GM23338 (cell line): Measurements from ENCODE around the gene PPM1F.

Experiments used
- CREB1 ChIP-seq: fragments of 250-450 bp; sonication (Bioruptor Pico); IDR thresholded peaks from 2 replicates; pipeline ENCODE4 v1.5.0; 2020; ENCODE audit warnings: low read depth, mild to moderate bottlenecking, moderate library complexity
- EZH2 ChIP-seq: fragments of 200-600 bp; sonication (generic); IDR thresholded peaks from one replicate; pipeline ENCODE4 v1.8.0; 2017; ENCODE audit warnings: antibody characterized with exemption, mild to moderate bottlenecking, low read depth; ENCODE audit not compliant: unreplicated experiment
- EZH2phosphoT487 ChIP-seq: fragments of 200-600 bp; sonication (generic); IDR thresholded peaks from one replicate; pipeline ENCODE4 v1.8.1; 2018; ENCODE audit warnings: antibody characterized with exemption; ENCODE audit not compliant: unreplicated experiment
- JUNB ChIP-seq: IDR thresholded peaks from one replicate; pipeline ENCODE4 v1.6.1; 2016; ENCODE audit warnings: antibody characterized with exemption; ENCODE audit not compliant: unreplicated experiment
- NANOG ChIP-seq: IDR thresholded peaks from 2 replicates; pipeline ENCODE4 v1.6.1; 2016; ENCODE audit warnings: antibody characterized with exemption, borderline replicate concordance
- POLR2AphosphoS5 ChIP-seq: IDR thresholded peaks from 2 replicates; pipeline ENCODE4 v1.6.1; 2016; ENCODE audit warnings: antibody characterized with exemption, low read depth
- ZNF114 ChIP-seq: fragments of 250-450 bp; sonication (Bioruptor Pico); IDR thresholded peaks from 2 replicates; pipeline ENCODE4 v1.5.0; 2020; ENCODE audit warnings: mild to moderate bottlenecking, moderate library complexity
- ZNF331 ChIP-seq: fragments of 250-450 bp; sonication (Bioruptor Pico); IDR thresholded peaks from 2 replicates; pipeline ENCODE4 v1.5.0; 2020; ENCODE audit warnings: low read depth, mild to moderate bottlenecking, moderate library complexity
- TF ChIP-seq, protein P1 (sequence below), 2 experiments: fragments of 200-600 bp in 1 of 2; sonication (generic) in 1 of 2; conservative IDR thresholded peaks; 2 replicates each; pipeline versions ENCODE4 v1.5.1 to v1.6.1; 2016 to 2017; ENCODE audit warnings: antibody characterized with exemption in 2 of 2, low read depth in 2 of 2, mild to moderate bottlenecking in 2 of 2, moderate library complexity in 1 of 2
- TF ChIP-seq, protein P2 (sequence below): IDR thresholded peaks from one replicate; pipeline ENCODE4 v1.6.1; 2018; ENCODE audit warnings: antibody characterized with exemption; ENCODE audit not compliant: unreplicated experiment
- TF ChIP-seq, protein P3 (sequence below): IDR thresholded peaks from 2 replicates; pipeline ENCODE4 v1.6.1; 2016; ENCODE audit warnings: antibody characterized with exemption

DNA sequence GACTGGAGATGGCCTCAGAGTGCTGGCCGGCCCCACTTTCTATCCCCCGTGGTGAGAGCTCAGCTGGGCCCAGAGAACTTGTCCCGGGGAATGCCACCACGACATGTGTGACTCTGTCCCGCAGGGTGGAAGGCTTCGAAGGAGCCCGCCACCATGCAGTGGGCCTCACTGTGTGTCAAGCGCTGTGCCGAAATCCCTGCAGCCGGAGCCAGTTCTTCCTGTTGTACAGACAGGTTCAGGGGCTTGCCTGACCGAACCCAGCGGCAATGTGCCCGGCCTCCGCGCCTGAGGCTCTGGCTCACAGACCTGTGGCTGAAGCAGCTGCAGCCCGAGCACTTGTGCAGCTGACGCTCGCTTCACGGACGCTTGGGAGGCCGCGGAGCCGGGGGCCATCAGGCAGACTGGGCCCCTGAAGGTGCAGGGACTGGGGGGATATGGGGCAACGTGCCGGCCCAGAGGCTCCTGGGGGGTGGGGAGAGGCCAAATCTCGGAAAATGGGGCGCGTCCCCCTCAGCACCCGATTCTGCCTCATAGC is 650 bp downstream of the PPM1F start:
- TF ChIP-seq POLR2AphosphoS5 (no peak), JUNB (no peak), EZH2phosphoT487 (no peak), EZH2 (no peak), ZNF114 (CRISPR knock-in tag) (no peak), NANOG (no peak), CREB1 (CRISPR knock-in tag) (no peak), ZNF331 (CRISPR knock-in tag) (no peak)
- TF ChIP-seq, protein P1, sequence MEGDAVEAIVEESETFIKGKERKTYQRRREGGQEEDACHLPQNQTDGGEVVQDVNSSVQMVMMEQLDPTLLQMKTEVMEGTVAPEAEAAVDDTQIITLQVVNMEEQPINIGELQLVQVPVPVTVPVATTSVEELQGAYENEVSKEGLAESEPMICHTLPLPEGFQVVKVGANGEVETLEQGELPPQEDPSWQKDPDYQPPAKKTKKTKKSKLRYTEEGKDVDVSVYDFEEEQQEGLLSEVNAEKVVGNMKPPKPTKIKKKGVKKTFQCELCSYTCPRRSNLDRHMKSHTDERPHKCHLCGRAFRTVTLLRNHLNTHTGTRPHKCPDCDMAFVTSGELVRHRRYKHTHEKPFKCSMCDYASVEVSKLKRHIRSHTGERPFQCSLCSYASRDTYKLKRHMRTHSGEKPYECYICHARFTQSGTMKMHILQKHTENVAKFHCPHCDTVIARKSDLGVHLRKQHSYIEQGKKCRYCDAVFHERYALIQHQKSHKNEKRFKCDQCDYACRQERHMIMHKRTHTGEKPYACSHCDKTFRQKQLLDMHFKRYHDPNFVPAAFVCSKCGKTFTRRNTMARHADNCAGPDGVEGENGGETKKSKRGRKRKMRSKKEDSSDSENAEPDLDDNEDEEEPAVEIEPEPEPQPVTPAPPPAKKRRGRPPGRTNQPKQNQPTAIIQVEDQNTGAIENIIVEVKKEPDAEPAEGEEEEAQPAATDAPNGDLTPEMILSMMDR (conservative IDR thresholded peaks at IDR 0.05; ENCODE audit: low read depth in 2 of 2), result no peak
- TF ChIP-seq, protein P2, sequence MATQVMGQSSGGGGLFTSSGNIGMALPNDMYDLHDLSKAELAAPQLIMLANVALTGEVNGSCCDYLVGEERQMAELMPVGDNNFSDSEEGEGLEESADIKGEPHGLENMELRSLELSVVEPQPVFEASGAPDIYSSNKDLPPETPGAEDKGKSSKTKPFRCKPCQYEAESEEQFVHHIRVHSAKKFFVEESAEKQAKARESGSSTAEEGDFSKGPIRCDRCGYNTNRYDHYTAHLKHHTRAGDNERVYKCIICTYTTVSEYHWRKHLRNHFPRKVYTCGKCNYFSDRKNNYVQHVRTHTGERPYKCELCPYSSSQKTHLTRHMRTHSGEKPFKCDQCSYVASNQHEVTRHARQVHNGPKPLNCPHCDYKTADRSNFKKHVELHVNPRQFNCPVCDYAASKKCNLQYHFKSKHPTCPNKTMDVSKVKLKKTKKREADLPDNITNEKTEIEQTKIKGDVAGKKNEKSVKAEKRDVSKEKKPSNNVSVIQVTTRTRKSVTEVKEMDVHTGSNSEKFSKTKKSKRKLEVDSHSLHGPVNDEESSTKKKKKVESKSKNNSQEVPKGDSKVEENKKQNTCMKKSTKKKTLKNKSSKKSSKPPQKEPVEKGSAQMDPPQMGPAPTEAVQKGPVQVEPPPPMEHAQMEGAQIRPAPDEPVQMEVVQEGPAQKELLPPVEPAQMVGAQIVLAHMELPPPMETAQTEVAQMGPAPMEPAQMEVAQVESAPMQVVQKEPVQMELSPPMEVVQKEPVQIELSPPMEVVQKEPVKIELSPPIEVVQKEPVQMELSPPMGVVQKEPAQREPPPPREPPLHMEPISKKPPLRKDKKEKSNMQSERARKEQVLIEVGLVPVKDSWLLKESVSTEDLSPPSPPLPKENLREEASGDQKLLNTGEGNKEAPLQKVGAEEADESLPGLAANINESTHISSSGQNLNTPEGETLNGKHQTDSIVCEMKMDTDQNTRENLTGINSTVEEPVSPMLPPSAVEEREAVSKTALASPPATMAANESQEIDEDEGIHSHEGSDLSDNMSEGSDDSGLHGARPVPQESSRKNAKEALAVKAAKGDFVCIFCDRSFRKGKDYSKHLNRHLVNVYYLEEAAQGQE, result no peak
- TF ChIP-seq, protein P3, sequence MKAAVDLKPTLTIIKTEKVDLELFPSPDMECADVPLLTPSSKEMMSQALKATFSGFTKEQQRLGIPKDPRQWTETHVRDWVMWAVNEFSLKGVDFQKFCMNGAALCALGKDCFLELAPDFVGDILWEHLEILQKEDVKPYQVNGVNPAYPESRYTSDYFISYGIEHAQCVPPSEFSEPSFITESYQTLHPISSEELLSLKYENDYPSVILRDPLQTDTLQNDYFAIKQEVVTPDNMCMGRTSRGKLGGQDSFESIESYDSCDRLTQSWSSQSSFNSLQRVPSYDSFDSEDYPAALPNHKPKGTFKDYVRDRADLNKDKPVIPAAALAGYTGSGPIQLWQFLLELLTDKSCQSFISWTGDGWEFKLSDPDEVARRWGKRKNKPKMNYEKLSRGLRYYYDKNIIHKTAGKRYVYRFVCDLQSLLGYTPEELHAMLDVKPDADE, result no peak
